HepG2 (cell line): ENCODE results near the gene MED25.

Experiments used
- CTCF ChIP-seq: sonication (generic); formaldehyde crosslinking; IDR thresholded peaks from 2 replicates; pipeline ENCODE4 v1.5.0; 2020; ENCODE audit warnings: mild to moderate bottlenecking, missing genetic modification reagents, moderate library complexity
- EHMT2 ChIP-seq: fragments of 200-600 bp; sonication (generic); IDR thresholded peaks from 2 replicates; pipeline ENCODE4 v1.7.0; 2017; ENCODE audit warnings: antibody characterized with exemption, low read depth, low read length, borderline replicate concordance
- GABPA ChIP-seq, 2 experiments: IDR thresholded peaks; 2 replicates each; pipeline ENCODE4 v1.6.1; 2011 to 2016; ENCODE audit warnings: low read depth in 2 of 2, low read length in 1 of 2, missing biosample characterization in 1 of 2, missing genetic modification characterization in 1 of 2
- MXI1 ChIP-seq: IDR thresholded peaks from 3 replicates; pipeline ENCODE4 v1.6.1; 2012; ENCODE audit warnings: low read depth, low read length, inconsistent platforms, borderline replicate concordance
- SAP130 ChIP-seq: IDR thresholded peaks from 2 replicates; pipeline ENCODE4 v1.6.1; 2016; ENCODE audit warnings: low read depth
- SUZ12 ChIP-seq: fragments of 150-350 bp; IDR thresholded peaks from 2 replicates; pipeline ENCODE4 v1.6.1; 2014; ENCODE audit warnings: low read depth, low read length
- TARDBP ChIP-seq: sonication (generic); formaldehyde crosslinking; IDR thresholded peaks from 2 replicates; pipeline ENCODE4 v1.8.0; 2022; ENCODE audit warnings: mild to moderate bottlenecking, missing genetic modification reagents
- ZBTB40 ChIP-seq, 2 experiments: fragments of 450-650 bp in 1 of 2; sonication (generic) in 1 of 2; formaldehyde crosslinking in 1 of 2; IDR thresholded peaks; 2 replicates each; pipeline versions ENCODE4 v1.6.1 to v1.8.0; 2016 to 2022; ENCODE audit warnings: antibody characterized with exemption in 1 of 2, mild to moderate bottlenecking in 1 of 2, missing genetic modification reagents in 1 of 2
- ZKSCAN8 ChIP-seq: IDR thresholded peaks from 2 replicates; pipeline ENCODE4 v1.6.1; 2016; ENCODE audit warnings: borderline replicate concordance, missing genetic modification reagents, missing compliant biosample characterization

GRCh38 chr19:49854378-49855263, 36.5 kb downstream of the MED25 start:
- no peak for TF ChIP-seq ZBTB40 (IDR thresholded peaks at IDR 0.05)
- TF ChIP-seq ZBTB40 (CRISPR knock-in tag; IDR thresholded peaks at IDR 0.05), result no peak
- no peak for TF ChIP-seq CTCF (CRISPR knock-in tag)
- no peak for TF ChIP-seq TARDBP
- TF ChIP-seq GABPA (IDR thresholded peaks at IDR 0.05; ENCODE audit: low read depth, low read length), result no peak
- no peak for TF ChIP-seq GABPA (CRISPR knock-in tag; IDR thresholded peaks at IDR 0.05; ENCODE audit: low read depth)
- TF ChIP-seq SAP130, result no peak
- TF ChIP-seq EHMT2, result no peak
- no peak for TF ChIP-seq MXI1
- TF ChIP-seq ZKSCAN8 (CRISPR knock-in tag), result no peak
- TF ChIP-seq SUZ12, result no peak
